Mesenchymal stem cell (in vitro differentiated cells and primary cell): ENCODE data around the gene ATP7B.
"Not testable (repeated sequence)": the region's sequence is repeated elsewhere in the genome, so short reads cannot be mapped to it uniquely, and the experiment has no call there.

Source experiments
- DNase-seq: peaks from one replicate; pipeline ENCODE4 v3.0.0-alpha.2; 2013
- H2AFZ ChIP-seq: one replicate; pipeline ENCODE4 v1.6.1; 2013; ENCODE audit warnings: low read depth, mild to moderate bottlenecking, control low read depth, inconsistent platforms, low read length, moderate library complexity
- H2AK5ac ChIP-seq: 2 replicates; pipeline ENCODE4 v1.6.1; 2013; ENCODE audit warnings: low read length, moderate library complexity, mild to moderate bottlenecking, inconsistent platforms; ENCODE audit not compliant: severe bottlenecking
- H2BK120ac ChIP-seq: one replicate; pipeline ENCODE4 v1.6.1; 2013; ENCODE audit warnings: low read depth, mild to moderate bottlenecking, inconsistent platforms, low read length, moderate library complexity
- H2BK12ac ChIP-seq, 2 experiments: one replicate each; pipeline ENCODE4 v1.6.1; 2013; ENCODE audit warnings: inconsistent platforms in 2 of 2, low read length in 2 of 2, mild to moderate bottlenecking in 2 of 2, moderate library complexity in 2 of 2, control low read depth in 1 of 2
- H2BK15ac ChIP-seq: one replicate; pipeline ENCODE4 v1.6.1; 2013; ENCODE audit warnings: mild to moderate bottlenecking, low read depth, inconsistent platforms; ENCODE audit not compliant: poor library complexity, severe bottlenecking
- H2BK5ac ChIP-seq: 2 replicates; pipeline ENCODE4 v1.6.1; 2013; ENCODE audit warnings: low read depth, mild to moderate bottlenecking, low read length, control low read depth, inconsistent platforms; ENCODE audit not compliant: poor library complexity, severe bottlenecking
- H3K14ac ChIP-seq, 2 experiments: one replicate each; pipeline ENCODE4 v1.6.1; 2013; ENCODE audit warnings: inconsistent platforms in 2 of 2, low read length in 2 of 2, control low read depth in 1 of 2, mild to moderate bottlenecking in 1 of 2, moderate library complexity in 1 of 2
- H3K18ac ChIP-seq, 2 experiments: one replicate each; pipeline ENCODE4 v1.6.1; 2013; ENCODE audit warnings: inconsistent platforms in 2 of 2, low read length in 2 of 2, control low read depth in 1 of 2, low read depth in 1 of 2, mild to moderate bottlenecking in 1 of 2
- H3K23ac ChIP-seq, 2 experiments: one replicate each; pipeline ENCODE4 v1.6.1; 2013; ENCODE audit warnings: inconsistent platforms in 2 of 2, low read length in 2 of 2, mild to moderate bottlenecking in 2 of 2, moderate library complexity in 2 of 2, control low read depth in 1 of 2
- H3K27ac ChIP-seq: 2 replicates; pipeline ENCODE4 v1.5.1; 2013; ENCODE audit warnings: mild to moderate bottlenecking, moderate library complexity, low read length, control low read depth, inconsistent platforms; ENCODE audit not compliant: poor library complexity, severe bottlenecking
- H3K27me3 ChIP-seq, 2 experiments: 2 replicates each; pipeline versions ENCODE4 v1.6.1 to v1.7.0; 2013; ENCODE audit warnings: low read length in 2 of 2, mild to moderate bottlenecking in 2 of 2, moderate library complexity in 2 of 2, control low read depth in 1 of 2, inconsistent platforms in 1 of 2; ENCODE audit not compliant: control insufficient read depth in 1 of 2, insufficient read depth in 1 of 2
- H3K36me3 ChIP-seq, 2 experiments: 2 replicates each; pipeline versions ENCODE4 v1.6.1 to v1.7.0; 2013; ENCODE audit warnings: low read length in 2 of 2, control low read depth in 1 of 2, inconsistent platforms in 1 of 2, low read depth in 1 of 2, mild to moderate bottlenecking in 1 of 2; ENCODE audit not compliant: insufficient read depth in 2 of 2, control insufficient read depth in 1 of 2
- H3K4ac ChIP-seq, 2 experiments: one replicate each; pipeline ENCODE4 v1.6.1; 2013; ENCODE audit warnings: inconsistent platforms in 2 of 2, low read length in 2 of 2, mild to moderate bottlenecking in 2 of 2, moderate library complexity in 2 of 2, control low read depth in 1 of 2, low read depth in 1 of 2
- H3K4me1 ChIP-seq: 2 replicates; pipeline ENCODE4 v1.6.1; 2013; ENCODE audit warnings: low read depth, low read length, control low read depth; ENCODE audit not compliant: control insufficient read depth, insufficient read depth
- H3K4me2 ChIP-seq: 2 replicates; pipeline ENCODE4 v1.6.1; 2013; ENCODE audit warnings: low read length, mild to moderate bottlenecking, inconsistent platforms; ENCODE audit not compliant: poor library complexity, severe bottlenecking
- H3K4me3 ChIP-seq, 2 experiments: 2 replicates each; pipeline versions ENCODE4 v1.5.1 to v1.7.0; 2013; ENCODE audit warnings: low read length in 2 of 2, mild to moderate bottlenecking in 2 of 2, control low read depth in 1 of 2, low read depth in 1 of 2; ENCODE audit not compliant: insufficient read depth in 1 of 2
- H3K79me1 ChIP-seq: replicated peaks from 2 replicates; pipeline ENCODE4 v1.6.1; 2013; ENCODE audit warnings: mild to moderate bottlenecking, control low read depth, low read length, inconsistent platforms; ENCODE audit not compliant: poor library complexity, severe bottlenecking
- H3K9ac ChIP-seq: 2 replicates; pipeline ENCODE4 v1.7.0; 2013; ENCODE audit warnings: mild to moderate bottlenecking, low read length, moderate library complexity
- H3K9me3 ChIP-seq: 2 replicates; pipeline ENCODE4 v1.7.0; 2013; ENCODE audit warnings: mild to moderate bottlenecking, low read length; ENCODE audit not compliant: control insufficient read depth
- H4K8ac ChIP-seq: one replicate; pipeline ENCODE4 v1.6.1; 2013; ENCODE audit warnings: inconsistent platforms, mild to moderate bottlenecking, low read length, moderate library complexity
- H4K91ac ChIP-seq: one replicate; pipeline ENCODE4 v1.6.1; 2013; ENCODE audit warnings: mild to moderate bottlenecking, low read length, inconsistent platforms
- WGBS: methylation state at CpG from one replicate; pipeline ENCODE4 v1.1.7; 2013; ENCODE audit warnings: mixed read lengths; 5-methylcytosine and 5-hydroxymethylcytosine counted together

The ATP7B gene

DNA sequence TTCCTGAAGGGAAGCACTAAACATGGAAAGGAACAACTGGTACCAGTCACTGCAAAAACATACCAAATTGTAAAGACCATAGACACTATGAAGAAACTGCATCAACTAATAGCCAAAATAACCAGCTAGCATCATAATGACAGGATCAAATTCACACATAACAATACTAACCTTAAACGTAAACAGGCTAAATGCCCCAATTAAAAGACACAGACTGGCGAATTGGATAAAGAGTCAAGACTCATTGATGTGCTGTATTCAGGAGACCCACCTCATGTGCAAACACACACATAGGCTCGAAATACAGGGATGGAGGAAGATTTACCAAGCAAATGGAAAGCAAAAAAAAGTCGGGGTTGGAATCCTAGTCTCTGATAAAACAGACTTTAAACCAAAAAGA is 26.3 kb downstream of the ATP7B start:
- not testable (repeated sequence) for H3K9ac ChIP-seq, H3K36me3 ChIP-seq, H2BK5ac ChIP-seq, H3K4me3 ChIP-seq, DNase-seq, H3K4me2 ChIP-seq, H2BK15ac ChIP-seq, H2BK12ac ChIP-seq, H3K27me3 ChIP-seq, H3K18ac ChIP-seq, H3K23ac ChIP-seq, H2BK120ac ChIP-seq, H3K9me3 ChIP-seq, H3K4ac ChIP-seq, H4K8ac ChIP-seq, H4K91ac ChIP-seq, H3K4me1 ChIP-seq, H3K27ac ChIP-seq, H3K79me1 ChIP-seq, H2AFZ ChIP-seq, H3K14ac ChIP-seq, H2AK5ac ChIP-seq
- 94% methylated on average over 2 of the region's 4 CpGs for WGBS

- not testable (repeated sequence) for H3K9me3 ChIP-seq, H2AFZ ChIP-seq, H3K27ac ChIP-seq, H3K4me2 ChIP-seq, H4K91ac ChIP-seq, H3K4me1 ChIP-seq, H3K9ac ChIP-seq, H4K8ac ChIP-seq, H3K27me3 ChIP-seq, H3K4me3 ChIP-seq, H2BK120ac ChIP-seq, H3K18ac ChIP-seq, H3K36me3 ChIP-seq, H2AK5ac ChIP-seq, H2BK12ac ChIP-seq, H2BK5ac ChIP-seq, H3K14ac ChIP-seq, H3K4ac ChIP-seq, H3K23ac ChIP-seq, H3K79me1 ChIP-seq, H2BK15ac ChIP-seq, DNase-seq
- WGBS: 75% methylated on average over 3 of the region's 3 CpGs
Observed at GRCh38 chr13:51983292-51983691, 28.0 kb downstream of the ATP7B start.

GRCh38 chr13:51981355-51981754 is 29.9 kb downstream of the ATP7B start:
- H3K4me3 ChIP-seq: no peak overlapping the region
- H3K27ac ChIP-seq: no peak overlapping the region
- DNase-seq: no peak
- H2BK120ac ChIP-seq: no peak overlapping the region
- H4K91ac ChIP-seq: no peak overlapping the region
- H2AK5ac ChIP-seq: no peak overlapping the region
- H2BK15ac ChIP-seq: no peak overlapping the region
- no peak overlapping the region for H3K4me2 ChIP-seq
- no peak overlapping the region for H3K4ac ChIP-seq
- no peaks in the 10 kb centered on the region for H3K27me3 ChIP-seq
- no peak overlapping the region for H3K23ac ChIP-seq
- H3K4me1 ChIP-seq: peaks cover 2% of the 10 kb centered on the region
- H3K18ac ChIP-seq: no peak overlapping the region
- H3K79me1 ChIP-seq: no peaks in the 10 kb centered on the region
- no peaks in the 10 kb centered on the region for H3K36me3 ChIP-seq
- no peak overlapping the region for H3K9ac ChIP-seq
- H3K9me3 ChIP-seq: no peaks in the 10 kb centered on the region
- no peak overlapping the region for H4K8ac ChIP-seq
- no peak overlapping the region for H2AFZ ChIP-seq
- 45% methylated on average over 3 of the region's 4 CpGs for WGBS
- no peak overlapping the region for H3K14ac ChIP-seq
- H2BK5ac ChIP-seq: no peak overlapping the region
- no peak overlapping the region for H2BK12ac ChIP-seq

- H3K4me2 ChIP-seq: no peak overlapping the region
- H2BK5ac ChIP-seq: no peak overlapping the region
- H3K4ac ChIP-seq: no peak overlapping the region
- no peak overlapping the region for H4K8ac ChIP-seq
- H2AK5ac ChIP-seq: no peak overlapping the region
- no peak overlapping the region for H3K9ac ChIP-seq
- H3K27me3 ChIP-seq: no peaks in the 10 kb centered on the region
- H2AFZ ChIP-seq: no peak overlapping the region
- no peaks in the 10 kb centered on the region for H3K36me3 ChIP-seq
- H3K14ac ChIP-seq: no peak overlapping the region
- H3K18ac ChIP-seq: no peak overlapping the region
- H3K9me3 ChIP-seq: no peaks in the 10 kb centered on the region
- no peak for DNase-seq
- no peak overlapping the region for H4K91ac ChIP-seq
- no peak overlapping the region for H3K4me3 ChIP-seq
- H3K27ac ChIP-seq: no peak overlapping the region
- peaks cover 2% of the 10 kb centered on the region for H3K4me1 ChIP-seq
- no peak overlapping the region for H2BK15ac ChIP-seq
- no peak overlapping the region for H3K23ac ChIP-seq
- H2BK12ac ChIP-seq: no peak overlapping the region
- WGBS: no CpG with 5 or more reads among the region's 4 CpGs
- H3K79me1 ChIP-seq: no peaks in the 10 kb centered on the region
- H2BK120ac ChIP-seq: no peak overlapping the region
Observed at GRCh38 chr13:51980908-51981307, 30.3 kb downstream of the ATP7B start.
